CD4-positive, alpha-beta T cell treated with Interleukin-1 beta for 1 hour (primary cell): Measurements from ENCODE around the gene METTL17.
"Not testable (repeated sequence)": the region's sequence is repeated elsewhere in the genome, so short reads cannot be mapped to it uniquely, and the experiment has no call there.

Experiments
- DNase-seq, 2 donors: peaks; one replicate each; pipeline ENCODE4 v3.0.0-alpha.2; 2020 to 2022

METTL17 gene

GRCh38 chr14:20997115-20997514, 7.3 kb downstream of the METTL17 start:
- DNase-seq = no peak

GRCh38 chr14:20997564-20997963, 7.8 kb downstream of the METTL17 start:
- DNase-seq = no peak

GRCh38 chr14:20998139-20998538, 8.4 kb downstream of the METTL17 start:
- DNase-seq = no peak

- DNase-seq = no peak
Measured at GRCh38 chr14:20998674-20999366, 9.0 kb downstream of the METTL17 start, which contains the start of gene SLC39A2. TSS of gene SLC39A2 (plus strand) at chr14:20999293. CDS start at chr14:20999447, 154 bp downstream.

- DNase-seq = no peak
Measured at GRCh38 chr14:20999591-20999990, 9.8 kb downstream of the METTL17 start.

- no peak for DNase-seq
Measured at GRCh38 chr14:21001218-21001617, 11.4 kb downstream of the METTL17 start.

GRCh38 chr14:21003788-21004346, 14.1 kb downstream of the METTL17 start:
- DNase-seq = no peak

GRCh38 chr14:21009721-21010120, 19.9 kb downstream of the METTL17 start:
- not testable (repeated sequence) for DNase-seq

- DNase-seq = no peak
Measured at GRCh38 chr14:21011136-21011535, 21.4 kb downstream of the METTL17 start.

- peak; percentile 75 to 82 for DNase-seq
Measured at GRCh38 chr14:21014761-21015190, 25.0 kb downstream of the METTL17 start.

GRCh38 chr14:21015312-21015711, 25.5 kb downstream of the METTL17 start:
- no peak for DNase-seq

- no peak for DNase-seq
Measured at GRCh38 chr14:21016413-21017190, 26.8 kb downstream of the METTL17 start.

- DNase-seq = no peak
Measured at GRCh38 chr14:21017528-21018245, 27.9 kb downstream of the METTL17 start.

GRCh38 chr14:21018286-21018685, 28.5 kb downstream of the METTL17 start:
- no peak for DNase-seq

GRCh38 chr14:21018781-21019180, 29.0 kb downstream of the METTL17 start:
- no peak for DNase-seq

GRCh38 chr14:21019366-21019765, 29.6 kb downstream of the METTL17 start:
- DNase-seq = no peak

- DNase-seq = no peak
Measured at GRCh38 chr14:21020977-21021545, 31.3 kb downstream of the METTL17 start.

- no peak for DNase-seq
Measured at GRCh38 chr14:21022686-21023085, 32.9 kb downstream of the METTL17 start.

GRCh38 chr14:21023174-21023573, 33.4 kb downstream of the METTL17 start:
- no peak for DNase-seq

GRCh38 chr14:21023817-21024584, 34.2 kb downstream of the METTL17 start:
- peak in 1 of 2 donors; percentile 20 for DNase-seq

- DNase-seq = peak; percentile 83
Measured at GRCh38 chr14:21024585-21025370, 35.0 kb downstream of the METTL17 start, which contains the start of gene NDRG2. TSS of gene NDRG2 (minus strand) at chr14:21025061. CDS start at chr14:21023315, 1,746 bp downstream.
